KMS-11 (cell line): ENCODE results near the gene TIMM22.

Experiments used
- H2AFZ ChIP-seq: fragments of 200-600 bp; sonication (generic); 2 replicates; pipeline ENCODE4 v1.6.1; 2016; ENCODE audit warnings: antibody characterized with exemption, mixed run types, low read depth
- H3K27ac ChIP-seq: fragments of 200-600 bp; sonication (generic); 2 replicates; pipeline ENCODE4 v1.6.1; 2016; ENCODE audit warnings: mild to moderate bottlenecking, mixed run types
- H3K27me3 ChIP-seq: fragments of 200-600 bp; sonication (generic); 2 replicates; pipeline ENCODE4 v1.6.1; 2017; ENCODE audit warnings: mild to moderate bottlenecking, low read depth, mixed run types, moderate library complexity; ENCODE audit not compliant: insufficient read depth
- H3K36me3 ChIP-seq: fragments of 200-600 bp; sonication (generic); 2 replicates; pipeline ENCODE4 v1.6.1; 2017; ENCODE audit warnings: mild to moderate bottlenecking, mixed run types; ENCODE audit not compliant: insufficient read depth
- H3K4me1 ChIP-seq: fragments of 200-600 bp; sonication (generic); 2 replicates; pipeline ENCODE4 v1.6.1; 2016; ENCODE audit warnings: mild to moderate bottlenecking, low read depth, mixed run types; ENCODE audit not compliant: poor library complexity, severe bottlenecking
- H3K4me2 ChIP-seq: fragments of 200-600 bp; sonication (generic); 2 replicates; pipeline ENCODE4 v1.7.0; 2016; ENCODE audit warnings: mild to moderate bottlenecking, mixed run types
- H3K4me3 ChIP-seq: fragments of 200-600 bp; sonication (generic); IDR thresholded peaks from 2 replicates; pipeline ENCODE4 v1.6.1; 2017; ENCODE audit warnings: low read depth, low read length, mixed read lengths; ENCODE audit not compliant: insufficient read depth
- H3K79me2 ChIP-seq: fragments of 200-600 bp; sonication (generic); 2 replicates; pipeline ENCODE4 v1.6.1; 2016; ENCODE audit warnings: low read depth, mixed run types; ENCODE audit not compliant: insufficient read depth
- H3K9ac ChIP-seq: fragments of 200-600 bp; sonication (generic); 2 replicates; pipeline ENCODE4 v1.6.1; 2016; ENCODE audit warnings: mild to moderate bottlenecking, mixed run types
- H4K20me1 ChIP-seq: fragments of 200-600 bp; sonication (generic); 2 replicates; pipeline ENCODE4 v1.6.1; 2016; ENCODE audit warnings: mild to moderate bottlenecking, mixed run types; ENCODE audit not compliant: insufficient read depth
- TF ChIP-seq, protein P1 (sequence below): fragments of 200-600 bp; sonication (generic); conservative IDR thresholded peaks from 2 replicates; pipeline ENCODE4 v1.6.1; 2017; ENCODE audit warnings: low read depth, mild to moderate bottlenecking, antibody characterized with exemption, low read length, moderate library complexity, mixed read lengths

The TIMM22 gene

DNA sequence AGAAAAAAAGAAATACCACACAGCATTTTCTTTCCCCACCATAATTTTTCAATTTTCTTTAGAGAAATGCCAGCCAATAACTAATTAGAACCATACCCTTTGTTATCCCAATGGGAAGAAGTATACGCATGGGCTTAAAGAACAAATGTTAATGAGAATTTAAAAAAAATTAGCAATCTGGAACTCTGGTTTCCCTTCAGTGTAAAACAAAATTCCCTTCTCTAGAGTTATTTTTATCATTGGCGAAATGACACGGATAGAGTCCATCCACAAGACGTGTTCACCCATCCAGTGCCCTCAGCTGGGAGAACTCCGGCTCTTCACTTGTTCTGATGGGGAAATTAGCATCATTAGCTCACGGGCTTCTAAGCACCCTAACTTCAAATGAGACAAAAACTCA is 20.6 kb upstream of the TIMM22 start:
- Histone ChIP-seq H3K79me2 (no peaks in the 10 kb centered on the region), H3K9ac (no peak overlapping the region), H2AFZ (no peak overlapping the region), H3K4me3 (no peak overlapping the region), H3K4me2 (no peak overlapping the region), H3K27ac (no peak overlapping the region), H4K20me1 (no peaks in the 10 kb centered on the region), H3K27me3 (peaks cover 42% of the 10 kb centered on the region), H3K36me3 (no peaks in the 10 kb centered on the region), H3K4me1 (peaks cover 6% of the 10 kb centered on the region)
- TF ChIP-seq, protein P1, sequence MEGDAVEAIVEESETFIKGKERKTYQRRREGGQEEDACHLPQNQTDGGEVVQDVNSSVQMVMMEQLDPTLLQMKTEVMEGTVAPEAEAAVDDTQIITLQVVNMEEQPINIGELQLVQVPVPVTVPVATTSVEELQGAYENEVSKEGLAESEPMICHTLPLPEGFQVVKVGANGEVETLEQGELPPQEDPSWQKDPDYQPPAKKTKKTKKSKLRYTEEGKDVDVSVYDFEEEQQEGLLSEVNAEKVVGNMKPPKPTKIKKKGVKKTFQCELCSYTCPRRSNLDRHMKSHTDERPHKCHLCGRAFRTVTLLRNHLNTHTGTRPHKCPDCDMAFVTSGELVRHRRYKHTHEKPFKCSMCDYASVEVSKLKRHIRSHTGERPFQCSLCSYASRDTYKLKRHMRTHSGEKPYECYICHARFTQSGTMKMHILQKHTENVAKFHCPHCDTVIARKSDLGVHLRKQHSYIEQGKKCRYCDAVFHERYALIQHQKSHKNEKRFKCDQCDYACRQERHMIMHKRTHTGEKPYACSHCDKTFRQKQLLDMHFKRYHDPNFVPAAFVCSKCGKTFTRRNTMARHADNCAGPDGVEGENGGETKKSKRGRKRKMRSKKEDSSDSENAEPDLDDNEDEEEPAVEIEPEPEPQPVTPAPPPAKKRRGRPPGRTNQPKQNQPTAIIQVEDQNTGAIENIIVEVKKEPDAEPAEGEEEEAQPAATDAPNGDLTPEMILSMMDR, result no peak

DNA sequence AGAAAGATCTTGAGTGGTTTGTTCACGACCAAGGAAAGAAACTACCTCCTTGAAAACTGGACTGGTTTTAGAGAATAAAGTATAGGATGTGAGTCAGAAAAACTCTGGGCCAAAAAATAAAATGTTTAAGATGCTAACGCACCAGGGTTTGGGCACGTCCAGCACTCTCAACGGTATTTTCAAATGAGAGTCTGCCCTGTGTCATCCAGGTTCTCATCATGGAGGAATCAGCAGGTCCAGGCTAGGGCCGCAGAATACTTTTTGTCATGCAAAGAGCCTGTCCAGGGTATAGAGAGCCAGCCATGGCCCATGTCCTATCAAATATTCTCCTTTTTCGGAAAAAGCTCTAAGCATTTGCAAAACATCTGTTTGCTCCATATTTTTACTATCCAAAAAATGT is 19.8 kb upstream of the TIMM22 start:
- H3K4me3 ChIP-seq, result no peak overlapping the region
- no peak overlapping the region for H2AFZ ChIP-seq
- H3K4me1 ChIP-seq, result peaks cover 6% of the 10 kb centered on the region
- no peaks in the 10 kb centered on the region for H3K79me2 ChIP-seq
- H4K20me1 ChIP-seq, result no peaks in the 10 kb centered on the region
- no peaks in the 10 kb centered on the region for H3K36me3 ChIP-seq
- H3K27me3 ChIP-seq, result peaks cover 42% of the 10 kb centered on the region
- H3K4me2 ChIP-seq, result no peak overlapping the region
- H3K27ac ChIP-seq, result no peak overlapping the region
- TF ChIP-seq, protein P1, result no peak
- H3K9ac ChIP-seq, result no peak overlapping the region

DNA sequence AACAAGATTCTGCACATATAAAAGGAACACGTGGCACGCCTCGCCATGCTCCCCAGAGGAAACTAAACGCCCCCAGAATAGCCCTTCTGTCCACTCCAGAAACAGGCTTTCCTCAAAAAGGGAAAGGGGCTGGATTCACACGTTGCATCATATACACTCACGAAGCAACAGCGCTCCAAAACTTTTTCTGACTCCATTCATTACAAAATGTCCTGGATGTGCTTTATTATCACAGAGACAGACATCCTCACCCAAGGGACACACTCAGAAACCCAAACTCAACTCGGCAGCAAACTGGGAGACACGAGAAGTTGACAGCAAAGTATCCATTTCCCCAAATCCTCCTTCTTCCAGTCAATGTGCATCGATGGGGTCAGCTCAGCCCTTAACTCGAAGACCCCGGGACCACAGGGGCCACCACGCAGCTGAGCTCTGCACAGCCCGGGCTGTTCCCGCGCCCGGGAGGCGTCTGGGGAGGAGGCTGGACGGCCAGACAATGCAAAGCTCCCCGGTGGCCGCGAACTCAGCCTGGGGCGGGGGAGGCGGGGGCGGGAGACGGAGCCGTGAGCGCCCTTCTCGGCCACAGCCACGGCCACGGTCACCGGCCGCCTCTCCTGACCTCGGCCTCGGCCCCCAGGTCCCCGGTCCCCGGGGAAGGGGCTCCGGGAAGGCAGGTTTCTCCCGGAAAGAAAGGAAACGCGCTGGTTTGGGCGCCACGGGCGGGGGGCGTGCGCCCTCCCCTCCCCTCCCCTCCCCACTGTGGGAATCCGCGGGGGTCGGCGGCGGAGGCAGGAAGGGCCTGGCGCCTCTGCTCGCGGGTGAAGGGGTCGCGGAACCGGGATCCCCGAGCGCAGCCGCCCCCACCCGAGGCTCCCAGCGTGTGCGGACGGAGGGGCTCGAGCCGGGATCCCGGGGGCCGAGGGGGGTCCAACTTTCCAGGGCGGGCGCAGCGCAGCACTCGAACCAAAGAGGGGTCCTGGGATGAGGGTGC is 18.5 kb upstream of the TIMM22 start:
- peaks cover 41% of the 10 kb centered on the region for H3K27me3 ChIP-seq
- no peak overlapping the region for H3K27ac ChIP-seq
- H4K20me1 ChIP-seq, result no peaks in the 10 kb centered on the region
- no peak overlapping the region for H2AFZ ChIP-seq
- no peaks in the 10 kb centered on the region for H3K79me2 ChIP-seq
- no peak overlapping the region for H3K9ac ChIP-seq
- peaks cover 6% of the 10 kb centered on the region for H3K4me1 ChIP-seq
- no peaks in the 10 kb centered on the region for H3K36me3 ChIP-seq
- TF ChIP-seq, protein P1, result no peak
- no peak overlapping the region for H3K4me2 ChIP-seq
- no peak overlapping the region for H3K4me3 ChIP-seq

DNA sequence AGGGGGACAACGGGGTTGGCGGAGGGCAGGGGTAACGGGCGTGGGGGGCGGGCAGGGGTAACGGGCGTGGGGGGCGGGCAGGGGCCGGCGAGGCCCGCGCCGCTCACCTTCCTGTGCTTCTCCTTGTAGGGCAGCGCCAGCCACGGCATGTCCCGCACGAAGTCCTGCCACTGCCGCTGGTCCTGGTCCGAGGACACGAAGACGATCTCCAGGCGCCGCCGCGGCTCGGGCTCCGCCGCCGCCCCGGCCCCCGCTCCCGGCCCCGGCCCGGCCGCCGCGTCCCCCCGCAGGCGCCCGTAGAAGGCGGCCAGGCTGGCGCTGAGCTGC is 17.8 kb upstream of the TIMM22 start:
- H3K9ac ChIP-seq, result no peak overlapping the region

More for the DNA sequence above, 17.8 kb upstream of the TIMM22 start:
- no peaks in the 10 kb centered on the region for H4K20me1 ChIP-seq
- no peak overlapping the region for H3K4me2 ChIP-seq
- H3K4me1 ChIP-seq, result peaks cover 6% of the 10 kb centered on the region
- H3K27me3 ChIP-seq, result peaks cover 38% of the 10 kb centered on the region
- no peak overlapping the region for H3K27ac ChIP-seq
- no peaks in the 10 kb centered on the region for H3K79me2 ChIP-seq
- TF ChIP-seq, protein P1, result no peak
- no peak overlapping the region for H2AFZ ChIP-seq
- H3K4me3 ChIP-seq, result no peak overlapping the region
- H3K36me3 ChIP-seq, result no peaks in the 10 kb centered on the region
